HG03520 (cell line): ENCODE data around the gene RASGRP3.

Experiments used
- ATAC-seq: cut with Tn5 transposase; IDR thresholded peaks from one replicate; pipeline ENCODE4 v1.9.1; 2021; ENCODE audit warnings: mild to moderate bottlenecking, moderate library complexity; ENCODE audit not compliant: unreplicated experiment

The RASGRP3 gene

DNA sequence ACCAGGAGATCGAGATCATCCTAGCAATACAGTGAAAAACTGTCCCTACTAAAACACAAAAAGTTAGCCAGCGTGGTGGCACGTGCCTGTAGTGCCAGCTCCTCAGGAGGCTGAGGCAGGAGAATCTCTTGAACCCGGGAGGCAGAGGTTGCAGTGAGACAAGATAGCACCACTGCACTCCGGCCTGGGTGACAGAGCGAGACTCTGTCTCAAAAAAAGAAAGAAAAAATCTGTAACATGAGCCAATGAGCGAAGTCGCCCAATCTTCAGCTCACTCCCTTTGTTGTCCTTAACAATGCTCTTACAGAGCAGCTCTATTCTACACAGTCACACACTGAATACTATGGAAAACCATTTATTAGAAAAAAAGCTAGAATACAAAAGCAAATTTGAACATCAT lies 100.6 kb downstream of the RASGRP3 start:
- no peak for ATAC-seq

DNA sequence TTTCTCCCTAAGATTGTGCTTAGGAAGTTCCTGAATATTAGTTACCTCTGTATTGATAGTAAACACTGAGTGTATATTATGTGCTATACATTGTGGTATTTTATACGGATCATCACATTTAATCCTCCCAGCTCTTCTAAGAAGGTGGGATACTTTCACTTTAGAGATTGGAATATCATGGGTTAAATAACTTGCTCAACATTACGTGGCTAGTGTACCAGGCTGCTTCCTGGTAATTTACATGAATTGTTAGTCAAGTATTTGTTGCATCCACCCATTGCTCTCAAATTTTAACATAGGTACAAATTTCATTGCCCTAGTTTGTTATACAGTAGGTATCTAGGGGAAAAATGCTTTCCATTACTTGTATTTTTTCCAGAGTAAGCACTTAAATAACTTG lies 101.2 kb downstream of the RASGRP3 start:
- ATAC-seq: no peak

DNA sequence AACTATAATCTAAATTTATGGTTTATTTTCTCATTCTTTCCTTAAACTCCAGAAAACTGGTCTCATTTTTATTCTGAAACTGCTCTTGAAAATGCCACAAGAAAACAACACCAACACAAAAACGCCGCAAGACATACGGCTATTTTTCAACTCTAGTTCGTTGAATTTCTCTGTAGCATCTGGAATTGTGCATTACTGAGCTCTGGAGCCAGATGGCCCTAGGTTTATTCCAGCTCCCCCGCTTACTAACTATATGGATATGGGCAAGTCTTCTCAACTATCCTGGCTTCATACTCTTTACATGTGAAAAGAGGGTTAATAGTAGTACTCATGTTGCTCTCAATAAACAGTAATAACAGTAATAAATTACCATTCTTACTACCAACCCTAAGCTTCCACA lies 102.8 kb downstream of the RASGRP3 start:
- ATAC-seq: no peak

DNA sequence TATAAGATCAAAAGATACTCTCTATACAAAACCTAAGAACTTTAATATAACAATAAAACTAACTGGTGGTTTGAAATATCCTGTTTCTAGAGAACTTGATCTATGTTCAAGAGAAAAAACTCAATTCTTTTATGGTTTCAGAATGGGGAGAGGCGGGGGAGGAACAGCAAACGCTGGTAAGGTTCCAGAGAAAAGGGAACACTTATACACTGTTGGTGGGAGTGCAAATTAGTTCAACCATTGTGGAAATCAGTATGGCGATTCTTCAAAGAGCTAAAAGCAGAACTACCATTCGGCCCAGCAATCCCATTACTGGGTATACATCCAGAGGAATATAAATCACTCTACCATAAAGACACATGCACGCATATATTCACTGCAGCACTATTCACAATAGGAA lies 105.4 kb downstream of the RASGRP3 start:
- no peak for ATAC-seq

DNA sequence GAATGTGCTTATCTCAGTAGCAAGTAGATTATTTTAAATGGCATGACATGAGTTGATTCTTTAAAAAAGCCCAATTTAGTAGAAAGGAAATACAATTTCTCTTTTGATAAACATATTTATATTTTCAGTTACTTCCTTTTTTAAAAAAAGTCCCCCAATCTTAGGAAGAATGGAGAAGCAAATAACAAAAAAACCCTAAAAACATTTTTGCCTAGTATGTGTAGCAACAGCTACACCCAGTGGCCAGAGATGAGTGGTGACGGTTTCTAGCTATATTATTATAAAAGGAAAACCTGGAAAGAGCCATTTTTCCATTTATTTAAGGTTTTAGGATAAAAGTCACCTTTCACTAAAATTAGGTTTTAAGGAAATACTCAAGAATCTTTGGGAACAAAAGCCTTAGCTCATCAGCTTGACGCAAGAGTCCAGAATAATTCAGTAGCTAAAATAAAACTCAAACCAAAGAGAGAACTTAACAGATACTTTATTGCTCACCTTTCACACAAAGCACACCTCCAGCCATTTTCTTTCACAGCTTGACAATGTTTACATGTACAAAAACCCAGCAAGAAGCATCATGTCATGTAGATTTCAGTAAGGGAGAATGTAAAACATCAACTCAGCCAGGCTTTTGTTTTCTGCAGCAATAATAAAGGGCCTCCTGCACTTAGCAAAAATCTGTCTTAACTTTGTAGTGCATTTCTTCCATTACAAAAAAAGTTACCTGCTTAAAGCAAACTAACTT lies 106.9 kb downstream of the RASGRP3 start:
- peak; percentile 51 for ATAC-seq

DNA sequence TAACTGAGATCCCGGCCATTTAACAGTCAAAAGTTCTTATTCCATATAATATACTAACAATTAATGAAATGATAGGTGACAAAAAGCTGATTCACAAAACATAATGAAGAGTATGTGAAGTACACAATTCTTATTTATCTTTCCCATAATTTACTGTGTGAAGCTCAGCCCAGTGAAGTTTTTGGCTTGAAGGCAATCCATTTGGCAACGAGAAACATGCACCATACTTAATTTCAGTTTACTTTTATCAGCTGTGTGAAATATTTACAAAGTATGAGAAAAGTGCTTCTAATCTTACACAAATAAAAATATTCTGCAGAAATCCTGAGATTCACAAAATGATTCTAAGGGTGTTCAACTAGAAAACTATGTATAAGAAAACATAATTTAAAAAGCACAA lies 110.3 kb downstream of the RASGRP3 start:
- ATAC-seq: no peak

DNA sequence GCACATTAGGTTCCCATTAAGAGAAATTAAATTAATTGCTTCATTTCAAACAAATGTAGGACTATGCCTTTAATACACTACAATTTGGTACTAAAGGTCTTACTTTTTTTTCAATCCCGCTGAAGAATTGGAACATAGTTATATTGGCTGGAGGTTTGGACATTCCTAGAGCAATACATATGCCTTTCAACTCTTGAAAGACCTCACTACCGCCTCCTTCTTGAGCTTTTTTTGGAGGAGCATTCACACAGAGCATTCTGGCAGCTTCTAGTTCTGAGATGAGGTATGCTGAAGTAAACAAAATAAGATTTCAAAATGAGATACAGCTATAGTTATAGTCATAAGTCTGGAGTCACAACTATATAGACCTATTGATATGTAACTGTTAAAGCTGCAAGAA lies 111.8 kb downstream of the RASGRP3 start:
- no peak for ATAC-seq

DNA sequence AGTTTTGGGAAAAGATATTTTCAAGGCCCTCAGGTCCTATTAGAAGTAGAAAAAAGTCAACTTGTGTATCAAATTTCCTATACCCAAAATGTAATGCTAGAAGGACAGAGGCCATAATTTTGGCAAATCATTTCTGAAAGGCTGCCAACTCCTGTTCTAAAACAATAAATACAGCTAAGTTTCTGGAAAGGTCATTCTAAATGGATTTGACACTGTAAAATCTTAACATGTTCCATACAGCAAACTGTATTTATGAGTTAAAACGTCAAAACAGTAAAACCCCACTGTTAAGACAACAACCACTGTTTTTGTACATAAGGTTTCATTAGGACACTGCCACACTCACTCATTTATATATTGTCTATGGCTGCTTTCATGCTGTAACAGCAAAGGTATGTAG lies 113.0 kb downstream of the RASGRP3 start:
- ATAC-seq: no peak

DNA sequence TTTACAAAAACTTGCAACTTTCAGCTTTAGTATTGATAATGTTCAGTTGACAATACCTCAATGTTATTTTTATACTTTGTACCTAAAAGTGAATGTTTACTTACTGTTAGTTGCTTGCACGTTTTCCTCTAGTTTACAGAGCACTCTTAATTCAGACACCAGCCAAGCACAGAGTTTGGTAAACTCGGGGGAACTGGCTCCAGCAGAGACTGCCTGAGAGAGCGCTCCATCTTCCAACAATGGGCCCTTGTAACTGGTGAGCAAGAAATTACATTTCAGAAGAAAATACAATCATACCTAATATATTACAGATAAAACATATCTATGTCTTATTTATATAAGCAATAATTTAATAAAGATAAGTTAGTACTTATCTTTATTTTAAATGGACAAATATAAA lies 118.9 kb downstream of the RASGRP3 start:
- no peak for ATAC-seq

DNA sequence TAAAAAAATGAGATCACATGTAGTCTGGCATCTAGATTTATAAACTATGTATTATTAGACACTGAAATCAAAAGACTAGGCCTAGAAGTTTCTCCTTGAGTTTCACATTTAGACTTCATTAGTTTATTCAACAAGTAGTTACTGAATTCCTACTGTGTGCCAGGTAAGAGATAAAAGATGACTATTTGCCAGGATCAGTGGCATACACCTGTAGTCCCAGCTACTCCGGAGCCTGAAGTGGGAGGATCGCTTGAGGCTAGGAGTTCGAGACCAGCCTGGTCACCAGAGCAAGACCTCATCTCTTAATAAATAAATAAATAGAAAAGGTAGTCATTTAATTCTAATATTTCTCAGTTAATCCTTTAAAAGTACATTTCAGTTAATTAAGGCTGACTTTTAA lies 120.6 kb downstream of the RASGRP3 start:
- no peak for ATAC-seq

DNA sequence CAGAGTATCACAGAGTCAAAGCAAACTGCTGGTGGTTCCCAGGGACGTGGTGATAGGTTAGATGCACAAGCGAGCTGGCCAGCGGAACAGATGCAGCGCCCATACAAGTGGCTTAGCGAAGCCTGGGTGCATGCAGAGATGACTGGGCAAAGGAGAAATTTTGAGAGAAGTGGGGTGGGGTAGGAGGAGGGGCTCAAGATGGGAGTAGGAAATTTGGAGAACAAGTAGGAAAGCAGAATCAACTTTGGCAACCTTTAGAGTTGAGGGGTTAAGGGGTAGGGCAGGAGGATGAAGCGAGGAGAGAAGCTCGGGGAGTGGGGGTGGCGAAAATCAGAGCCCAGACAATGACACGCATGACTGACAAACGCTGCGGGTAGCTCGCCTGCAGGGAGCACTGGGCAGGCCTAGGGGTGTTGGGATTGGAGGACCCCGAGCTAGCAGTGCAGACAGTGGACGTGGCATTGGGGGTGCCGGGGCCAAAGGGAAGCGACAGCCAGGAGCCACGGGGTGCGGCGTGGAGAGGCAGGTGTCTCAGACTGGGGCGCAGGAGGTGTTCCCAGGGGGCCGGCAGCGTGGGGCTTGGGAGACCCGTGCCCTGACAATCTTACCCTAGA lies 122.2 kb downstream of the RASGRP3 start:
- ATAC-seq: peak; percentile 46

DNA sequence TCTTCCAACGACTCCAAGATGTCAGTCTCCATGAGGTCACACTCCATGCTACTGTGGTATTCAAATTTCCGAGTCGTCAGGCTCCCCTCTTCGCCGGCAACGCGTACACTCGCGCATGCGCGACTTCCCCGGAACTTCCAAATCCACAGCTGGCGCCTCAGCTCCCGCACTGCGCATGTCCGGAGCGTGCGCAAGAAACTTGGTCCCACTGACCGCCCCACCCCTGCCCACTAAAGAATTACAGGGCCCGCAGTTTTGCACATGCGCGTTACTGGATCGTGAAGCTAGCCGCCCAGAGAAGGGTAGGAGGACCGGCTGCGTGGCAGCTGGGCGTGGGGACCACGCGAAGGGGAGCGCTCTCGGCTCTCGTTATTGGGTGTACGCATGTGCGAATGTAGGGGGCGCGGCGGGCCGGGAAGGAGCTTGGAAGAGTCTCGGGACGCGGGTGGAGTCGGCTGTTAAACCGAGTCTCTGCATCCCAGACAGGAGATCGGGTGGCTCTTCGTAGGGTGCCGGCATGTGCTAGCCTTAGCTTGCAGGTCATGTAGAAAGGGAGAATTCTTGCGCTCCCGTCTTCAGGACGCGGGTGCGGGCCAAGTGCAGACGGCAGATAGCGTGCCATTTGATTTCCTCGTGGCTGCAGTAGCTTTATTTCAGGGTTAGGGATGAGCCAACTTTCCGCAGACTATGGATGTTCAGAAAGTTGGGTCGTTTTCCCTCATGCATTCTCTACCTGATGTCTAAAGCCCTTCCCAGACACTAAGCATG lies 122.9 kb downstream of the RASGRP3 start, which contains the start of gene FAM98A:
FAM98A (minus strand) TSS at position 125 of the 768 bp plus-strand sequence; CDS start at position 47, 78 bp downstream.
- peak; percentile 90 for ATAC-seq

DNA sequence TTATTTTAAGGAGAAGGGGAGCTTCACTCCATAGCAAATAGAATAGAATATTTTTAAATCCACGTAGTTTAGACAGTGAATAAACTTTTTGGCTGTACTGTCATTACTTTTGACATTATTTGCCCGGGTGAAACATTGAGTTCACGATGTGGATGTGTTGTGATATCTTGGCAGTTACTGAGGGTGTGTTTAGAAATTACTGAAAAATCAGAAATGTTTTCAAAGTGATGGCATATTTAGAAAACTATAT lies 123.4 kb downstream of the RASGRP3 start:
- ATAC-seq: no peak

DNA sequence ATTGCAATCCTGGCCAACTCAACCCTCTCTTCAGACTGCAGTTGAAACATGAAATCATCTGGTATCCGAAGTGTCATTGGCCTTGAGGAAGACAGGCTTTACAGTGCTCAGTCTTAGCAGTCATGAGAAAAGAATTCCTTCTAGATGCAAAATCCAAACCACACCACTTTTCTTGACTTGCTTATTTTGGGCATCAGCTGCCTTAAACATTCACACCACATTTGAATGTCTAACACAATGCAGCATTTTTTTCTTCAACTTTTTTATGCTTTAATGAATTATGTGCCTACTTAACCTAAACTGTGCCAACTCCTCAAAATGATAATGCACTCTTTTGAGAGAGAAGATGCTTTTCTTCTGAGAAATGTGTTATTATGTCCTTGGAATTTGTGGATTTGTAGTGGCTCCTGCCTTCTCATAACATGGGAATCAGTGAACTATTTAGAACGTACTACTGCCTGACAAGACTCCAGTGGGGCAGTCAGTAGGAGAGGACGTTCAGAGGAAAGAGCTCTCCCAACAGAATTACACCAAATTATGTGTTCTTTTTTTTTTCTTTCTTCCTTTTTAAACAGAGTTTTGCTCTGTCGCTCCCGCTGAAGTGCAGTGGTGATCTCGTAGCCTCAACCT lies 125.9 kb downstream of the RASGRP3 start:
- no peak for ATAC-seq

DNA sequence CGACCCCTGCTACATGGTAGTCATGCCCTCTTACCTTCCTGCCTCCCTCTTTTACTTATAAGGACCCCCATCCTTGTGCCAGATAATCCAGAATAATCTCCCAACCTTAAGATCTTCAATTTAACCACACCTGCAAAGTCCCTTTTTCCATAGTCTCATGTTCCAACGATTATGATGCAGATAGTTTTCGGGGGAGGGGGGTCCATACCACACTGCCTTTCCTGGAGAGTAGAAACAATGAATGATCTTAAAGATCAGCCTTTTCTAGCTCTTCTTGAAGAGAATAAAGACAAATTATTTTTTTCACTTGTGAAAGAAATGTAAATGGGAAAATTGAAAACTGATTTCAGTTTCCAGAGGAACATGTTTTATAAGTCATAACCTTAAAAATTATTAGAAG lies 127.0 kb downstream of the RASGRP3 start:
- no peak for ATAC-seq

DNA sequence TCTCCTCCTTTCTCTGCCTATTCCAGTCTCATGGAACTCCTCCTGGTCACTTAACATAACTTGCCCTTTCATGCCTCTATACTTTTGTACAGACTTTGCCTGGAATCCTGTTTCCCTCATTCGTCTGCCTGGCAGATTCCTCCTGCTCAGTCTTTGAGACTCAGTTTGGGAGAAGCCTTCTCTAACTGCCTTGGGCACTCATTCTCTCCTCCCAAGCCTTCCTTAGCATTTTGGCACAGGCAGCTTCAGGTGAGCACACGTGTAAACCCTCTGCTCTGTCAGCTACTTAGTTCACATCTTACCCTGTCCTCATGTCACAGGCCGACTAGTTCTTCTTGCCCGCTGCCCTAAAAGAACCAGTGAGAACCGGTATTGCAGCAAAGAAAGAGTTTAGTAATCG lies 128.6 kb downstream of the RASGRP3 start:
- no peak for ATAC-seq

DNA sequence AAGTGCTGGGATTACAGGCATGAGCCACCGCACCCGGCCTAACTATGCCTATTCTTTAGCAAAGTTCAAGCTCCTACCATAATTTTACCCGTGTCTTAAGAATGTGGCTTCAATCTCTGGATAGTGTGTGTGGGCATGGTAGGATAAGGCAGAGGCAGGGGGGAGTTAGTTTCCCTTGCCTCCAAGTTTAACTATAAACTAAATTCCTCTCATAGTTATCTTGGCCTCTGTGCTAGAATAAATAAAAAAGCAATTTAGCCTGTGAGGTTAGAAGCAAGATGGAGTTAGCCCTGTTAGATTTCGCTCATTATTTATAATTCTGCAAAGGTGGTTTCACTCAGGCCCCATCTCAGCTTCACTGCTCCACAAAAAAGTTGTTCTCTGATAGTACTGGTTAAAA lies 129.7 kb downstream of the RASGRP3 start:
- no peak for ATAC-seq

DNA sequence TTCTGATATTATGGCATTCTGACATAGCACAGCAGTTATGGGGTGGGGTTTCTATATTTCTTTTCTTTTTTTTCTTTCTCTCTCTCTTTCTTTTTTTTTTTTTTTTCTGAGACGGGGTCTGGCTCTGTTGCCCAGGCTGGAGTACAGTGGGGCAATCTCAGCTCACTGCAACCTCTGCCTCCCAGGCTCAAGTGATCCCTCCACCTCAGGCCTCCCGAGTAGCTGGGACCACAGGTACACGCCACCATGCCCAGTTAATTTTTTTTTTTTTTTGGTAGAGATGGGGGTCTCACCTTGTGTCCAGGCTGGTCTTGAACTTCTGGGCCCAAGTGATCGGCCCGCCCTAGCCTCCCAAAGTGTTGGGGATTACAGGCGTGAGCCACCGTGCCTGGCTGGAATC lies 130.2 kb downstream of the RASGRP3 start:
- ATAC-seq: no peak

DNA sequence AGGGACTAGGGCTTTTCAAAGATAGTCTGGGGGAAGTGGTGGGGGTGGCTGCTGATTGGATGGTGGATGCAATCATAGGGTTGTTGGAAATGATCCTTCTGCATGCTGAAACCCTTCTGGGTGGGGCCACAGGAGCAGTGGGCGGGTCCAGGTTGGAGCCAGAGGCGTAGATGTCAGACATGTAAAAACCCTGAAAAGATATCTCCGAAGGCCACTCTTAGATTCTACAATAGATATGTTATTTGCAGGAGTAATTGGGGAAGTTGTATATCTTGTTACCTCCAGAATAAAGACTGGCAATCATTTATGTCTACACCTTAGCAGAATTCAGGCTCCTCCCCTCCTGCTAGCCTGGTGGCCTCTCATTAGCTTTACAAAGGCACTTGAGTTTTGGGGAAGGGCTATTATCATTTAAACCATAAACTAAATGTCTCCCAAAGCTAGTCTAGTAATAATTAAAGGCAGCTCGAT lies 130.8 kb downstream of the RASGRP3 start:
- ATAC-seq: no peak

DNA sequence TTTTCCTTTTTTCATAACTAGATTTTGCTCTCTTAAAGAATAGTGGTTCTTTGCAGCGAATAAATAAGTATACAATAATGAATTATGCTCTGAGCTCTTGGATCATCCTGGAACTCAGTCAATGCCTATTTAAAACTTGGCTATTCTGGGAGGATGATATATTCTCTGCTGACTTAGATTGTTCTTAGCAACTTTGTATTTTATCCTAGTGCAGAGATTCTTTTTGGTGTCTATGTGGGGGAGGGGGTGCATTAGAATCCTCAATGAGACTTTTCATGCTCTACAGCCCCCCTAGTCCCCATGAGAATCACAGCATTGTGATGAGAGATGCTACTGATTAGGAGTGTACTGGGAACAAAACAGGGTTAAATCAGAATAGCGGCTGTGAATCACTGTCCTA lies 131.5 kb downstream of the RASGRP3 start:
- ATAC-seq: no peak

DNA sequence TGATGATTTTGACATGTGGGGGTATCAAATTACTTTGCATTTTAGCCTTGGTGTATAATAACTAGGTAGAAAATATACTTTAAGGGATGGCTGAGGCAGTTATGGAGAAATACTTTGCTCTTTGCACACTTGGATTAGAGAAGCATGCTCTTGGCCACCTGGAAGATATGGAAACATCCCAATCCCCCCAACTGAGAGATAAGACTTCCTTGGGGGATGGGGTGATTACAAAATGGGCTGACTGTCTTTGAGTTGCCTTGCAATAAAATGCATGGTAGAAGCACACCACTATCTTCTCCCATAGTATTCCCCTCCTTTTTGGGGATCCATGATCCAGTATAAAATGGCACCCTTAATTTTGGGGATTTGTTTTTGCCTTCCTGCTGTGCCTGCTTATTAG lies 137.7 kb downstream of the RASGRP3 start:
- ATAC-seq: no peak
